ENCODE data around the gene C1QTNF12.

- TF ChIP-seq CTCF (IDR thresholded peaks at IDR 0.05) (no peak), POLR2A (IDR thresholded peaks at IDR 0.05) (no peak), POLR2AphosphoS5 (IDR thresholded peaks at IDR 0.05) (no peak)
Observed at GRCh38 chr1:1282998-1283397, 36.5 kb upstream of the C1QTNF12 start.

Data from breast epithelium (tissue), 3 donors.